Stimulated activated naive CD8-positive, alpha-beta T cell treated with anti-CD3 and anti-CD28 coated beads, Interleukin-15, amount 100 ng/mL, for 72 hours (primary cell): Measurements from ENCODE around the gene SERINC5.
"Not testable (repeated sequence)": the region's sequence is repeated elsewhere in the genome, so short reads cannot be mapped to it uniquely, and the experiment has no call there.

Source experiments
- ATAC-seq: fragments of 150-1000 bp; cut with Tn5 transposase; 2 replicates; pipeline ENCODE4 v1.10.0; 2021; ENCODE audit warnings: mild to moderate bottlenecking, moderate library complexity
- DNase-seq, 2 donors: peaks; one replicate each; pipeline ENCODE4 v3.0.0; 2021 to 2022
- H3K27ac Mint-ChIP-seq, 2 donors: one replicate each; pipeline ENCODE4 v1.8.0; 2022; ENCODE audit warnings: mild to moderate bottlenecking in 2 of 2, mixed read lengths in 2 of 2, moderate library complexity in 2 of 2
- H3K27me3 Mint-ChIP-seq: one replicate; pipeline ENCODE4 v1.8.0; 2022; ENCODE audit warnings: mixed read lengths
- H3K4me1 Mint-ChIP-seq: one replicate; pipeline ENCODE4 v1.8.0; 2022; ENCODE audit warnings: mild to moderate bottlenecking, mixed read lengths
- H3K4me3 Mint-ChIP-seq, 2 donors: one replicate each; pipeline ENCODE4 v1.8.0; 2022; ENCODE audit warnings: mild to moderate bottlenecking in 2 of 2, mixed read lengths in 2 of 2, moderate library complexity in 1 of 2
- H3K9me3 Mint-ChIP-seq, 2 donors: one replicate each; pipeline ENCODE4 v1.8.0; 2022; ENCODE audit warnings: mixed read lengths in 2 of 2

Gene SERINC5

DNA sequence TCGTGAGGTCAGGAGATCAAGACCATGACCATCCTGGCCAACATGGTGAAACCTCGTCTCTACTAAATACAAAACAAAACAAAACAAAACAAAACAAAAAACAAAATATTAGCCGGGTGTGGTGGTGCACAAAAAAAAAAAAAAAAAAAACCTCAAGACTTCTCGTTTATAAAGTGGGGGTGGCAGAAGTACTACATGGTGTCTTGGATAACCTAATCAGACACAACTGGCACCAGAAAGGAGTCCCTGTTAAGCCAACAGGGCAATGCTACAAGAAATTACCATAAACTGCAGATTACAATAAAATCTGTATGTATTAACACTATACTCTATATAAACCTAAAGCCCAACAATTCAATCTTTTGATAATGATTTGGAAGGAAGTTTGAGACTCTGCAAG, 50.0 kb downstream of the SERINC5 start:
- Mint-ChIP-seq H3K4me1 (peaks cover 95% of the 10 kb centered on the region), H3K27ac (peak overlapping the region; percentile 64 to 75), H3K9me3 (no peaks in the 10 kb centered on the region), H3K4me3 (peak overlapping the region; percentile 35 to 62), H3K27me3 (no peaks in the 10 kb centered on the region)
- DNase-seq, result no peak
- ATAC-seq, result no peak

DNA sequence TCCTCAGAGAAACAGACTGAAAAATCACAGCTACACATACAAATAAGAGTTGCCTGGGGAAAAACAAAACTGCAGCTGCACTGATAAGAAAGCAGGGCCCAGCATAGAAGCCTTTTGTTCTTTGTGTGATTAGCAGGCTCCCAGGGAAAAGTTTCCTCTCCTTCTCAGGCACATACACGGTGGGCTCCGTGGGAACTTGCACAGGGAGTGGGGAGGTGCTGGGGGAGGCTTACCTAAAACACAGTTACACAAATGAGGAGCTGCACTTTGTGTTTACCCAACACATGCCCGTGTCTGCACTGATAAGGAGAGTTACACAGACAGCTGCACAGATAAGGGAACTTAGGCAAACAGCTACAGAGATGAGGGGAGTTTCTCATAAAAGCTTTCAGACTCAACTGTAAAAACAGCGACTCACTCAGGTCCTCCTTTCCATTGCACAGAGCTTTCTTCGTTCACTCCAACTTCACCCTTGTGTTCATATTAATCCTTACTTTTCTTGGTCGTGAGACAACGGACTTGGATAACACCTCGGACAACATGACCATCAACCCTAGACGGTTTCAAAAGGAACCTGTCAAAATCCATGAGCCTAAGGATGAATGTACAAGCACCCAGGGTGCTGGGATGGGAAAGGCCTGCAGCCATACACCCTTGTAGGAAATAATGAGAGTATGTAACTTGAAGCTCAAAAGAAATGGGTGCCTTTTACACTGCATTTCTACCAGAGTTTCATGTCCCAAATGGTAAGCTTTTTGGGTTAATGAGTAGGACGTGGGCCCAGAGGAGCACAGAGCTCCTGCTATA, 50.8 kb downstream of the SERINC5 start:
- peak overlapping the region; percentile 28 to 54 for H3K4me3 Mint-ChIP-seq
- no peak for DNase-seq

DNA sequence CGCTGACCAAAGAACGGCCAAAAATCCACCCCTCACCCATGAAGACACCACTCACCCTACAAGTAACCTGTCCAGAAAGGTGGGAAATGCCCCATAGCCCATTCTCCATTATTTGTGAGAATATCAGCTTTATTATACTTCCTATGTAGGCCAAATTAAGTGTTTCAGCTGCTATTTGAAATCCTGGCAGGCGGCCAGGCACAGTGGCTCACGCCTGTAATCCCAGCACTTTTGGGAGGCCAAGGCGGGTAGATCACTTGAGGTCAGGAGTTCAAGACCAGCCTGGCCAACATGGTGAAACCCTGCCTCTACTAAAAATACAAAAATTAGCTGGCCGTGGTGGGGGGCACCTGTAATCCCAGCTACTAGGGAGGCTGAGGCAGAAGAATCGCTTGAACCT, 54.1 kb downstream of the SERINC5 start:
- H3K4me3 Mint-ChIP-seq, H3K27me3 Mint-ChIP-seq, H3K27ac Mint-ChIP-seq, H3K9me3 Mint-ChIP-seq, DNase-seq, ATAC-seq: not testable (repeated sequence)
- peaks cover 92% of the 10 kb centered on the region for H3K4me1 Mint-ChIP-seq

More for the DNA sequence above, 50.8 kb downstream of the SERINC5 start:
- peaks cover 92% of the 10 kb centered on the region for H3K4me1 Mint-ChIP-seq
- peak overlapping the region; percentile 64 to 75 for H3K27ac Mint-ChIP-seq
- no peaks in the 10 kb centered on the region for H3K27me3 Mint-ChIP-seq
- H3K9me3 Mint-ChIP-seq, result no peaks in the 10 kb centered on the region
- peak; percentile 60 for ATAC-seq

DNA sequence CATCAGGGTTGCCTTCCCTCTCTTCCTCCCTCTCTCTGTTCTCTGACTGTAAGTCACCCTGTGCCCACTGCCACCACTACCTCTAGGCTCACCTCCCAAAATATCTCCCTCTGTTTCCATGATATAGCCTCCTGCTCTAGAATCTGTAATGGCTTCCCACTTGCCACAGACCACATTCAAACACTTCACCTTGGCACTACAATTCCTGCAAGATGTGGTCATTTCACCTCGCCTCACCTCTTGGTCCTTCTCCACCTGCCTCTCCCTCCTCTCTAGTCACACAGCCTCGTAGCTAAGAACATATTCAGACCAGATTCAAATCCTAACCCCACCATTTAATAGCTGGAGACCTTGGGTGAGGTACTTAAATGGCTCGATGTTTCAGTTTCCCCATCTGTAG, 56.9 kb downstream of the SERINC5 start:
- H3K9me3 Mint-ChIP-seq, result no peaks in the 10 kb centered on the region
- no peaks in the 10 kb centered on the region for H3K27me3 Mint-ChIP-seq
- H3K27ac Mint-ChIP-seq, result peak overlapping the region; percentile 20 to 88
- no peak for DNase-seq
- ATAC-seq, result peak; percentile 35
- H3K4me3 Mint-ChIP-seq, result peak overlapping the region; percentile 17 to 27
- H3K4me1 Mint-ChIP-seq, result peaks cover 88% of the 10 kb centered on the region

DNA sequence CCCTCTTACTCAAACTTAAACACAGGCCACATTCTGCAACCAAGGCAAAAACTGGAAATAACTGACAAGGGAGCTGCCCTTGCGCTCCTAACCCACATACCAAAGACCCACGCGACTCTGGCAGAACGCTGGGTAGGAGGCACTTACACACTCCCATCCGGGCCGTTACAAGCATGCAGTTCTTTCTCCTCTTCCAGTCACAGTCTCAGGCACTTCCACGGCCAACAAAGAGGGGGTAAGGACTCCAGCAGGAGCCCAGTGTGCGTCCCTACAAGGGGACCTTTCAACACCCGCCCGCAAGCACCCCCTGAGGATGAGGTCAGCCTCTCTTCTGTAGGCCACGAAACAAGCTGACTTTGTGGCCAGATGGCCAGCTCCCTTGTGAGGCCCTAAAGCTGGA, 57.4 kb downstream of the SERINC5 start:
- Mint-ChIP-seq H3K9me3 (no peaks in the 10 kb centered on the region), H3K27ac (peak overlapping the region in 1 of 2 donors; percentile 88), H3K27me3 (no peaks in the 10 kb centered on the region), H3K4me3 (peak overlapping the region; percentile 1 to 17), H3K4me1 (peaks cover 89% of the 10 kb centered on the region)
- ATAC-seq, result peak; percentile 44
- no peak for DNase-seq

DNA sequence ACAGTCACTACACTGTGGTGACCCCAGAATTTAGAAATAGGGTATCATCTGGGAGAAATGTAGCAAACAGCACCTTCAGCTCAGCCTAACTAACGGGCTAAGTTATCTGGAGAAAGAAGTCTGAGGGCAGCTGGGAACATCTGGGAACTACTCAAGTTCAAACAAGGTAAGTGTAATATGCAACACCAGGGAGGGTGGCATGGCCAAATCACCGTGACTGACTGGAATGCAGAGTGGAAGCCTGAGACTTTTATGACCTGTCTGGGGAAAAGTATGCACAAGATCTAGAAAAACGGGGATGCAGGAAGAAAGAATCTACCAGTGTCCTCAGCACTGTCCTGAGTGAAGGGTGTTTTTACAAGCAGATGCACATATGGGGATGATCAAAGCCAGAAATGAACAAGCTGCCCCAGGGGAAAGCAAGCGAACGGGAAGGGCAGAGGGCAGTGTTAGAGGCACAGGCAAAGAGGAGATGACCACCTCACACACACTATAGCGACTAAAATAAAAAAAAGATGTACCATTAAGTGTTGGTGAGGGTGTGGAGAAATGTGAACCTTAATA, 59.9 kb downstream of the SERINC5 start:
- Mint-ChIP-seq H3K27me3 (no peaks in the 10 kb centered on the region), H3K4me3 (peak overlapping the region; percentile 10 to 44), H3K27ac (peak overlapping the region; percentile 37 to 75), H3K9me3 (no peaks in the 10 kb centered on the region), H3K4me1 (peaks cover 92% of the 10 kb centered on the region)
- DNase-seq, result no peak
- no peak for ATAC-seq

DNA sequence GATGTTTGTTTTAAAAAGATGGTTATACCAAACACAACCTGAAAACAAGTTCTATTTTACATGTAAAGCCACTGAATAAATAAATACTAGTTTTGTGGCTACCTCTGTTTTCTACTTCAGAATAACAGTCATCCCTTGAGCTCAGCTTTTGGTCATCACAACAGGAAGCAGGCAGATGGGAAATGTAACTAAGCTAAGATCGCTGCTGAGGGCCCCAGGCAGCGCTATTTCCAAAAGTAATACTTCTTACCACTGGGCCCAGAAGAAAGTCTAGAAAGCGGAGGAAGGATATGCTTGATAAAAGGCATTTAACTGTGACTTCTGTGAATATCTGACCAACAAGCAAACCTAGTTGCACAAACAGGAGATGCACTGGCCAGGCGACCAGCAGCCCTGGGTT, 61.4 kb downstream of the SERINC5 start:
- DNase-seq, result peak in 1 of 2 donors; percentile 50

DNA sequence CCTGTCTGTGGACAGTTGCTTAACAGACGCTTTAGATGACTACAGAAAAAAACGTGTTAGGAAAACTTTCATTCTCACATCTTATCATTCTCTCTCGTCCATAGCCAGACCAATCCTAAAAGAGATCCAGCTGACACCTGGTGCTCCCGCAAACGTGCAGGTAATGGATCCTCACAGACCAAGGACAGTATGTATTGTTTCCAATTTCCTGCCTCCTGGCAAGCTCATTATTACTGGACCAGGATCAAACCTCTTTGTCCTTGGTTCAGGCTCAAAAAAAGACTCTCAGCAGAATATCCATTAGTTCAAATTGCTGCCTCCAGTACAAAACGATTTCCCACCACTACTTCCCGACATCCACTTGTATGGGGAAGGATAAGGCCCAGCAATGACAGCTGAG, 62.4 kb downstream of the SERINC5 start:
- ATAC-seq, result no peak
- Mint-ChIP-seq H3K27me3 (no peaks in the 10 kb centered on the region), H3K4me1 (peaks cover 96% of the 10 kb centered on the region), H3K9me3 (no peaks in the 10 kb centered on the region), H3K27ac (peak overlapping the region; percentile 85 to 95), H3K4me3 (peak overlapping the region; percentile 78 to 89)
- DNase-seq, result no peak

More for the DNA sequence above, 61.4 kb downstream of the SERINC5 start:
- Mint-ChIP-seq H3K27me3 (no peaks in the 10 kb centered on the region), H3K9me3 (no peaks in the 10 kb centered on the region), H3K4me1 (peaks cover 96% of the 10 kb centered on the region), H3K27ac (peak overlapping the region; percentile 85 to 90), H3K4me3 (peak overlapping the region; percentile 78 to 89)
- peak; percentile 71 for ATAC-seq

DNA sequence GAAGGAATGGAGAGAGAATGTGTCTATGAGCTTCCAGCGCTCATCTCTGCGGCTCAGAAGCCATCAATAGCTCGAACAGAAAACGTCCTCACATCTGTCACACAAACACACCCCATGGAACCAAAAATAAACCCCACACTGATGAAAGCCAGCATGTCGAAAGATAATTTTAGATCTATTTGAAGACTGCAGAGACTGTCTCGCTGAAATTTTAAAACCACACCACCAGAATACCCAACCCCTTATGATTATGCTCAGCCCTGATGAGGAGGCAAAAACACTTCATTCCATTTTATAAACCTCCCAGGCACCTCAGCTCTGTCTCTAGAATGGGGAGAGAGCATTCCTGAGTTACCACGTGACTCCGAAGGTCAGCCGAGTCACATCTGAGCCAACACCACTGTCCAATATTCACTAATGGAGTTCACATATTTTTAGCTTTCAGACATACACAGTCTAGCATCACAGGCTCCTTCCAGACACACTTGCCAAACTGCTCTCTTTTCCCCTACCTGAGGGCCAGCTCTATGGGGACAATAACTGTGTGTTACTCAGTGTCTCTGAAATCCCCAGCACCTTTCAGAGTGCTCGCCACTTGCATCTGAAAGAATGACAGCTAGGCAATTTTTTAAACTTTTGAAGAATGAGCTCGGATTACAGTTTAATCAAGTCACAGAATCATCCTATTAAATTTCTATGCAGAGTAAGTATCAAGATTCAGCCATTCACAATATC, 63.2 kb downstream of the SERINC5 start:
- peaks cover 95% of the 10 kb centered on the region for H3K4me1 Mint-ChIP-seq
- ATAC-seq (peak; percentile 41), DNase-seq (peak in 1 of 2 donors; percentile 16)
- H3K4me3 Mint-ChIP-seq, result peak overlapping the region; percentile 78 to 89
- peak overlapping the region; percentile 85 to 95 for H3K27ac Mint-ChIP-seq
- H3K9me3 Mint-ChIP-seq, result no peaks in the 10 kb centered on the region
- no peaks in the 10 kb centered on the region for H3K27me3 Mint-ChIP-seq

DNA sequence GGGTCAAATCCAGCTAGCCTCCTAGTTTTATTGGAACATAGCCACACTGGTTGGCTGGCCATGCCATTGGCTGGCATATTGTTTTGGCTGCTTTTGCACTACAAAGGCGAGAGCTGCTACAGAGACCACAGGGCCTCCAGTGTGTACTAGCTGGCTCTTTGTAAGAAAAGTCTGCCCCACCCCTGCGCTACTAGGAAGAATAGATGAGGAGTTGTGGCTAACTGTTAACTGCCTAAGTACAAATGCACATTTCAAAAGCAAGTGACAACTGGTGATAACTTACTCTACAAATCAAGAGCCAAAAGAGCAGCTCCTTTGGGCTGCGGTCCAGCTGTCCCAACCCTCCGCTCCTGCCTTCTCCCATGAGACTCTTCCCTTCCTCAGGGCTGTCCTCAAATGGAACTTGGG, 63.9 kb downstream of the SERINC5 start:
- no peaks in the 10 kb centered on the region for H3K9me3 Mint-ChIP-seq
- peaks cover 95% of the 10 kb centered on the region for H3K4me1 Mint-ChIP-seq
- peak overlapping the region; percentile 78 to 89 for H3K4me3 Mint-ChIP-seq
- no peaks in the 10 kb centered on the region for H3K27me3 Mint-ChIP-seq
- DNase-seq (peak; percentile 54 to 55), ATAC-seq (peak; percentile 80)
- H3K27ac Mint-ChIP-seq, result peak overlapping the region; percentile 85 to 95

DNA sequence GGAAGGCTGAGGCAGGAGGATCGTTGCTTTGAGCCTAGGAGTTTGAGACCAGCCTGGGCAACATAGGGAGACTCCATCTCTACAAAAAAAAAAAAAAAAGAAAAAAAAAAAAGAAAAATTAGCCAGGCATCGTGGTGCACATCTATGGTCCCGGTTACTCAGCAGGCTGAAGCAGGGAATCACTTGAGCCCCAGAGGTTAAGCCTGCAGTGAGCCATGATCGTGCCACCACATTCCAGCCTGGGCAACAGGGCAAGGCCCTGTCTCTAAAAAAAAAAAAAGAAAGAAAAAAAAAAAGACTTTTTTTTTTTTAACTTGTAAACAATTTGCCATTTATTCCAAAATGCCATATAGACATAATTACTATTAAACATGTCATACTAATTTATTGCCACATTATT, 64.5 kb downstream of the SERINC5 start:
- H3K4me1 Mint-ChIP-seq, result peaks cover 97% of the 10 kb centered on the region
- H3K9me3 Mint-ChIP-seq, result no peaks in the 10 kb centered on the region
- H3K27ac Mint-ChIP-seq, result peak overlapping the region; percentile 74 to 91
- peak overlapping the region; percentile 89 to 93 for H3K4me3 Mint-ChIP-seq
- ATAC-seq (no peak), DNase-seq (no peak)
- H3K27me3 Mint-ChIP-seq, result no peaks in the 10 kb centered on the region

DNA sequence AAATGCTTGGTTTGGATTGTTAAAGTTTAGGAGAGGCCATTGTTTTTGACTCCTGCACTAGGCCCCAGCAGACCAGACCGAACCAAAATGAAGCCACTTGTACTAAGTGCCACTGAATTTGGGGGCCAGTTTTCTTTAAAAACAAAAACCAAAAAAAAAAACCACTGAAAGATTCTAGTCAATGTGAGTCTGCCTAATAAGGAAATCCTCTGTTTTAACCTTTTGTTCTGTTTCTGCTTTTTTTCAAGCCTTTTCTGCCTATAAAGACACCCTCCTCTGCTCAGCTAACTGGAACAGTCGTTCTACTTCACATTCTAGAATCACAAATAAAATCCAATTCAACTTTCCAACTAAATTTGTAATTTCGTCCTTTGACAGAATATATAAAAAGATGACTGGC, 64.9 kb downstream of the SERINC5 start:
- DNase-seq, result no peak
- H3K4me1 Mint-ChIP-seq, result peaks cover 97% of the 10 kb centered on the region
- peak overlapping the region; percentile 74 to 91 for H3K27ac Mint-ChIP-seq
- ATAC-seq, result peak; percentile 24
- peak overlapping the region; percentile 89 to 93 for H3K4me3 Mint-ChIP-seq
- H3K9me3 Mint-ChIP-seq, result no peaks in the 10 kb centered on the region
- H3K27me3 Mint-ChIP-seq, result no peaks in the 10 kb centered on the region

DNA sequence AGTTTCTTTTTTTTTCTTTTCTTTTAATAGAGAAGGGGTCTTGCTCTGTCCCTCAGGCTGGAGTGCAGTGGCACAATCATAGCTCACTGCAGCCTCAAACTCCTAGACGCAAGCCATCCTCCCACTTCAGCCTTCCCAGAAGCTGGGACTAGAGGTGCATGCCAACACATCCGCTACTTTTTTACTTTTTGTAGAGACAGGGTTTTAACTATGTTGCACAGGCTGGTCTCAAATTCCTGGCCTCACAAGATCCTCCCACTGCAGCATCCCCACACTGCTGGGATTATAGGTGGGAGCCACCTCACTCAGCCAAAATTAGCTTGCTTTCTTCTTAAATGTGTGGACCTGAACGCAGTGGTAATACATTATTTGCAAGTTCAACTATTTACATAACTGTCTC, 66.1 kb downstream of the SERINC5 start:
- H3K4me3 Mint-ChIP-seq, result peak overlapping the region; percentile 89 to 93
- ATAC-seq, result no peak
- no peaks in the 10 kb centered on the region for H3K9me3 Mint-ChIP-seq
- H3K27me3 Mint-ChIP-seq, result no peaks in the 10 kb centered on the region
- peaks cover 99% of the 10 kb centered on the region for H3K4me1 Mint-ChIP-seq
- no peak for DNase-seq
- peak overlapping the region; percentile 98 to 99 for H3K27ac Mint-ChIP-seq

DNA sequence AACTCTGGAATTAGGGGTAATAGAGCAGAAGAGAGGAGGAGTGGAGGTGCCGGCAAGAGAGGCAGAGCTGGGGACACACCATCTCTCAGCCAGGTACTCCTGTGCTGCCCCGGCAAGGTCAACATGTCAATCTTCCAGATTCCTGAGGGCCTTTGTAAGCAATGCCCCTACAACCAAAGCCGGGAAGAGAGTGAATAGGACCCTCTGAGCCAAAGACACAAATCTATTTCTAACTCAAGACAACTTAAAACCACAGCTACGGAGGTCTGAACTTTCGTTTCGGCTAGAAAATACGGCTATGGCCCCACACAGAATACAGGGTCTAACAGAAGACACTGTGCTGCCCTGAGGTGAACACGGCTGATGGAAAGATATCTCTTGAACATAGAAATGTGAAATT, 66.6 kb downstream of the SERINC5 start:
- H3K9me3 Mint-ChIP-seq, result no peaks in the 10 kb centered on the region
- H3K27me3 Mint-ChIP-seq, result no peaks in the 10 kb centered on the region
- H3K27ac Mint-ChIP-seq, result peak overlapping the region; percentile 98 to 99
- peaks cover 99% of the 10 kb centered on the region for H3K4me1 Mint-ChIP-seq
- peak overlapping the region; percentile 89 to 93 for H3K4me3 Mint-ChIP-seq
- ATAC-seq (no peak), DNase-seq (no peak)

DNA sequence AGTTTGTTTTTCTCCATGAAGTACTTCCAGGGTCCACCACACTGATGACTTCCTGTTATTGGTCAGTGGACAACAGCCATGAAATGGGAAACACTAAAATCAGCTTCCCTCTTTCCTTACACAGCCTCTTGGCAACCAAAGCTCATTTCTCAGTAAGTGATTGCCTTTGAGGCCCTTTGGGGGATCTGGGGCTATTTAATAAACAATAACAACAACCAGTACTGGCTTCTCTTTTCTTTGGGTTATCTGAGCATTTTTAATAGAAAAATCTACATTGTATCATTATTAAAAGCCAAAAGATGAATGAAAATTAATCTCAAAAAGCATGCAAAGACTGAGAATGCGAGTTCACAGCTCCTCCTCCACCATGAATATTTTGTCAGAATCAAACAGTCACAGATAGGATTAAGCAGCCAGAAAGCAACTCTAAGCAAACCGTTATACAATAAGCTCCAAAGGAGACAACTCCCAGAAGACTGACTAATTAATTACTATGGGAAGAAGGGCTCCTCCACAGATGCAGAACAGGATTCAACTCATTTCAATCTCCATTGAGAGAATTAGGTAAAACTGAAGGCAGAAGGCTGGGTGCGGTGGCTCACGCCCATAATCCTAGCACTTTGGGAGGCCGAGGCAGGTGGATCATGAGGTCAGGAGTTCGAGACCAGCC, 68.3 kb downstream of the SERINC5 start:
- ATAC-seq (no peak), DNase-seq (no peak)
- Mint-ChIP-seq H3K27me3 (no peaks in the 10 kb centered on the region), H3K27ac (peak overlapping the region; percentile 94 to 95), H3K4me3 (peak overlapping the region; percentile 53 to 70), H3K9me3 (no peaks in the 10 kb centered on the region), H3K4me1 (peaks cover 99% of the 10 kb centered on the region)
